NCI-H146 (cell line): Measurements from ENCODE around the gene STK24.

Source experiments
- DNase-seq: peaks from one replicate; lab custom pipeline; 2025; lab: John Stamatoyannopoulos, UW

The STK24 gene

DNA sequence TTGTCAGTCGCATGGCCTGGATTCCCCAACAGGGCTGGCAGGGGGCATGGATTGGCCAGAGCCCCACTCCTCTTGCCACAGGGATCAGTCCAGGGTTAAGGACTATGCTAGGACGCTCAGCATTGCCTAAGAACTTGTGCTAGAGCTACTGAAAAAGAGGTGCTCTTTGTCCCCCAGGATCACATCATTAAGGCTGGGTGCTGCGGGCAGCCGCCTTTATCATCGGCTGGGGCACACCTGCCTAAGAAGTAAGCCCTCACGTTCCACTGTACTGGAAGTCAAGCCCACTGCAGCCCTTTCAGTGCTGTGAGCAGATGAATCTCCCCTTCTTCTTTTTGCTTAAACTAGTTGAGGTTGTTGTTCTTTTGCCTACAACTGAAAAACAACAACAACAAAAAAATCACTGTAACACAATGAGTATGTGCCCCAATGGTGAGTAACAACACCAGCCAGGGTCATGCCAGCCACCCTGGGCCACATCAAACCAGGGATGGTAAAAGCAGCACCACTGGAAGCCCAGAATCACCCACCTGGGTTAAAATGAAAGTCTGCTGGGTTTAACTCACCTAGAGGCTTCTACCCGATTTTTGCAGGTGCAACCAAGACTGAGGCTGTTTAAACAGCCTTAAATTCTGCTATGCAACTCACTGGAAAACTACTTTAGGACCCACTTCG, 20.6 kb downstream of the STK24 start:
- DNase-seq = no peak

DNA sequence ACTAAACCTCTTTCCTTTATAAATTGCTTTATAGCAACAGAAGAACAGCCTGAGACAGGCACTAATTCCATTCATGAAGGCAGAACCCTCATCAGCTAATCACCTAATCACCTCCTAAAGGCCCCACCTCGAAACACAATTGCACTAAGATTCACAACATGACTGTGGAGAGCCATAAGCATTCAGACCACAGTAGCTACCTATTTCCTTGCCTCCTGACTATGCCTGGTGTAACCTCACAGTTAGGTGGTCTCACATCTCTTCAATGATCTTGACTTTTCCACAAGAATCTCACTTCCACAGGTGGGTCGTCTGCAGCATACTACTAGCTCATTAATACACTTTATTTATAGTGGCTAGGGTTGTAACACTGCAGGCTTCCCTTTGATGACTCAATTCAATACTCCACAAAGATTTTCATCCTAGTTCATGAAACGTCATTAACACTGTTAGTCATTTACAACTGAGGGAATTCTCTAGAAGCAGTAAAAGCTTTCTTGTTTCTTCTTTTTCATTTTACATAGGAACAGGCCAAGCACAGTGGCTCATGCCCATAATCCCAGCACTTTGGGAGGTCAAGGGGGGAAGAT, 27.1 kb downstream of the STK24 start:
- DNase-seq = no peak

DNA sequence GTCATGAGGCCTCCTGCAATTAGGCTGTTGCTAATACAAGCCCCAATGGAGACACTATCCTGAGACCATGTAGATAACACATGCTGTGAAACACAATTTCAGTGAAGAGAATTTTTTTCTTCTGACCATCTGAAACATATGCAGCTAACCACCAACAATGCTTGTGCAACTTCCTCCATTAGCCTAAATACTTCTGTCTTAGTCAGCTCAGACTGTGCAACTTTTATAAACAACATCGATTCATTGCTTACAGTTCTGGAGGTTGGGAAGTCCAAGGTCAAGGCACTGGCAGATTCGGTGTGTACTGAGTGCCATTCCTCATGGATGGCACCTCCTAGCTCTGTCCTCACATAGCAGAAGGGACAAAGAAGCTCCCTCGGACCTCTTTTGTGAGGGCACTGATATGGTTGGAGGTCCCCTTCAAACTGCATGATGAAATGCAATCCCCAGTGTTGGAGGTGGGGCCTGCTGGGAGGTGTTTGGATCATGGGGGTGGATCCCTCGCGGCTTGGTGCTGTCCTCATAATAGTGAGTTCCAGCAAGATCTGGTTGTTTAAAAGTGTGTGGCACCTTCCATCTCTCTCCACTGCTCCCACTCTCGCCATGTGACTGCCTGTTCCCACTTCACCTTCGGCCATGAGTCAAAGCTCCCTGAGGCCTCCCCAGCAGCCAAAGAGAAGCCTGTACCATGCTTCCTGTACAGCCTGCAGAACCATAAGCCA, 27.7 kb downstream of the STK24 start:
- no peak for DNase-seq

DNA sequence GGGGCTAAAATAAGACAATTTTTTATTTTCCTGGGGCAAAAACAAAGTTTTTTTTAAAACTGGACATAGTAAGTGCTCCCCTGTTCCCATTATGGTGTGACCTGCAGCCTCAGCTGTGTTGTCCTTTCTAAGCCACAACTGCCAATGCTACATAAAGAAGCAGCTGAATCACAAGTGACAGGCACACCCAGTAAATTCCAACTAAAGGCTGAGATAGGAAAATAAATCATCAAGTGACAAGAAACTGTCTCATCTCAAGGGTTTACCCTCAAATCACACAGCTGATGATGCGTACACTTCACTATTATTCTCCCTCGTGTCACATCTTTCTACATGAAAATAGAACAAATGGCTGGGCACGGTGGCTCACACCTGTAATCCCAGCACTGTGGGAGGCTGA, 28.7 kb downstream of the STK24 start:
- DNase-seq = no peak

DNA sequence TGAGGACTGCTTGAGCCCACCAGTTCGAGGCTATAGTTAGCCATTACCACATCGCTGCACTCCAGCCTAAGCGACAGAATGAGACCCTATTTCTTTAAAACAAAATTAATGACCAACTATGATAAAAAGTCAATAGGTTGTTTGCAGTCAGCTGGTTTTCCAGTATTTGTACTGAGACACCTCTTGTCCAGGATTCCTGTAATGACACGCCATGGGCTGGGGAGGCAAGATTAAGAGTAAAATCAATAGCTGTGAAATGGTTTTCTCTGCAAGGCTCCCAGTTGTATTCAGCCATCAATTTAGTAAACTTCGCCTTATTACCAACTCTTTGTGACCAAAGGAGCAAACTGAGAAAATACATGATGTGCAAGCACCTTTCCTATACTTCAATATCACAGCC, 29.5 kb downstream of the STK24 start:
- no peak for DNase-seq

DNA sequence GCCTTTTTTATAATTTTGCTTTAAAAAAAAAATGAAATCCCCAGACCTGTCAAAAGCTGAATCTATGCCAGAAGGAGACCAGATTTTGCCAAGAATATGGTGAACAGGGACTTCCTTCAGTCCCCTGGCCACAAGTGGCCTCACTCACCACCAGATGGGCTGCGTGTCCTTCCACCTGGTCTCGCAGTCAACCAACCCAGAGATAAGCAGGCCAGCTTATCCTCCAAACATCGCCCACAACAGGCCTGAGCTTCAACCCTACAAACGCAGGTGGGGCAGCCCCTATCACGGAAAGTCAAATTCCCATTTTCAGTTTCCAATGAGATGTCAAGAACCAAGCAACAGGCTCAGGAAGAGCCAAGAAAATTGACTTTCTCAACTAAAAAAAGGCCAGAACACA, 30.5 kb downstream of the STK24 start:
- DNase-seq = no peak

DNA sequence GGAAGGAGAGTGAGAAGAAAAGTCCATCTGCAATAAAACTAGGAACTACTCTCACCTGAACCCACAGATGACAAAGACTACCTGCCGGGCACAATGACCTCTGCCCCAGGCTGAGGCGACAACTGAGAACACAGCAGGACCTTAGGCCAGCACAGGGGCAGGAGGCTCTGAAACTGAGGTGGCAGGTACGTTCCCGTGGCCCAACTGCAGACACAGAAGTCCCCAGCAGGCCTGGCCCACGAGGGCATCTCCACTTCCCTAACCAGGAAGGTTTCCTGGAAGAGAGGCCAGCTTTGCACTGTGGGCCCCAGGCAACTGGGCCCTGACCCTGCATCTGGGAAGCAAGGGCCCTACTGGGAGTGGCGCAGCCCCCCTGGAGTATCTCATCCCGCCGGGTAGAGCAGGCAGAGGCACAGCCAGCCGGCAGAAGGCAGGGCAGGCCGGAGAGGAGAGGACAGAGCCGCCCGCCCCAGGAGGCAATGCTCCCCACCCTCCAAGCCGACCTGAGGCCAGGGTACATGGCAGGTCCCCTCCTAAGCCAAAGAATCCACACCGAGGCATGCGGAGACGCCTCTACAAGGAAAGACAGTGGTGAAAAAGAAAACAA, 32.7 kb downstream of the STK24 start:
- peak; percentile 48 for DNase-seq

DNA sequence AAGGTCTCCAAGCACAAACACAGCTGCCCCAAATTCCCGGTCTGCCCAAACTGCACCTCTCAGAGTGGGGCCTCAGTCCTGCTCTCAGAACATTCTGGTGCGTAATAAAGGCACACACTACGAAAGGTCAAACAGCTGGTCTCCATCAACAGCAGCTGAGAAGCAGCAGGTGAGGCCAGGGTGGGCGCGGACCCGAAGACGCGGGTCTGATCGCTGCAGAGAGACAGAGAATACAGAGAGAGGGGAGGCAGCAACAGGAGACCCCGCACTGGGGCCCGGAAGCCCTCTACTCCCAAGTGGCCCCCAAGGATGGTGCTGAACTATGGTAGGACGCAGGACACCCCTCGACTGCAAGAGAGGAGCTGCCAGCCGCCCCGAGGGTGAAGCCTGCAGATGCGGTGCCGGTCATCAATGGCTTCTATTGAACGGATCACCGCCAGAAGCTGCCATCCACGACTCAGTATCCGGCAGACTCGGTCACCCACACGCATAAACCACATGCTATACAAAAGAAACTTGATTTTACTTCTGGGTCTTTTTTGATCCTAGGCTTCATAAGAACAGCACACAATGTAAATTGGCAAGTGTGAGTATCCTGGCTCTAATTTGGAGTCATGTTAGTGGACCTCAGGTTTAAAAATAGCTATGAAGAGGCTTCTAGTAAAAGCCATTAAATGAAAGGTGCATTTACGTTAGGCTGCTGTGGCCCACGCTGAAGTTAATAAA, 33.4 kb downstream of the STK24 start:
- no peak for DNase-seq

DNA sequence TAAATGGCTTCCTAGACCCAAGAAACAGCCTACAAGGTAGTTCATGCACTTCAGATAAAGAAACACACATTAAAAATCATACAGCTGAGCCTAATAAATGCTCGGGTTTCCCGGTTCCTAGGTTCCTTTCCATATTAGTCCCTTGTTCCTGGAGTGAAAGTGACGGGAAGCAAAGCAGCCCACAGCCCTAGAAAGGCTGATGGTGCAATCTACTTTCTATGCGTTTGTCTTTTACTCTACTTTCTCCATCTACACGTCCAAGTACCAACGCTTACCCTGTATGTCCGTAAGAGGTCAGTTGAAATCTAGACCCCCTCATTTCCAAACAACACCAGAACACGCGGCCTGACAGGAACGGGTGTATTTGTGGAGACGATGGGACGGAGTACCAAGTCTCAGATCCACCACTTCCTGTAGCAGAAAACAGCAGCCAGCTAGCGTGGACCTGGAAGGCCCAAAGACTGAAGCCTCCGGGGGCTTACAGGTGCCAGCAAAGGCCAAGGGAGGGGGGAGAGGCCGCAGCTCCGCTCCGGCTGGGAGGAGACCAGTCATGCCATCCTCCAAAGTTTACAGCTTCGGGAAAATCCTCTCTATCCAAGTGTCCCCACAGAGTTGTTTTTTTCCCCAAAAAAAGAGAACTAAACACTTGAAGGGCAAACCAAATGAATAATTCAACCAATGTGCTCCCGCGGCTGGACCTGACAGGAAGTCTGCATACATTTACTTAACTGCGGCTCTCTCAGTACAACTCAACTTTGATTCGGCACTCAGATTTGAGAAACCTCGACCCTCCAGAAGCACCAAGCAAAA, 34.1 kb downstream of the STK24 start:
- DNase-seq = no peak

DNA sequence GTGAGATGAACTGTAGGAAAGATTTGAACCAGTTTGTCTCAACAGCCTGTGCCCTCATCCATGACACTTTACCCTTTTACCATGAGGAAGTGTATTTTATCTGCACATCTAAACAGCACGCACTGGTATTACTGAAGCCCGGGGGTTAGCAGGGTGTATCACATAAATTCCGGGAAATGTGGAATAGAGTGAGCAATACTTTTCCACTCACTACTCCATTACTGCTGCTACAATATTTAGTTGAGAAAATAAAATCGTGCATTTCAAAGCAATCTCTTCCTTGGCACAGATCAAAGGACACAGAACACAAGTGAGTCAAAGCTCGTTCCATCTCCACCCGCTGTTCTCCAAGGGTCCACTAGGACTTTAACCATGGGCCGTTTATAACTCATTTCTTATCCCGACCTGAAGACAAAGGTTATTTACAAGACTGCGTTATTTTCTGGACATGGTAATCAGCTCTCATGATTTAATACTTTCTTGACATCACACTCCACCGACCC, 35.2 kb downstream of the STK24 start:
- DNase-seq = no peak

DNA sequence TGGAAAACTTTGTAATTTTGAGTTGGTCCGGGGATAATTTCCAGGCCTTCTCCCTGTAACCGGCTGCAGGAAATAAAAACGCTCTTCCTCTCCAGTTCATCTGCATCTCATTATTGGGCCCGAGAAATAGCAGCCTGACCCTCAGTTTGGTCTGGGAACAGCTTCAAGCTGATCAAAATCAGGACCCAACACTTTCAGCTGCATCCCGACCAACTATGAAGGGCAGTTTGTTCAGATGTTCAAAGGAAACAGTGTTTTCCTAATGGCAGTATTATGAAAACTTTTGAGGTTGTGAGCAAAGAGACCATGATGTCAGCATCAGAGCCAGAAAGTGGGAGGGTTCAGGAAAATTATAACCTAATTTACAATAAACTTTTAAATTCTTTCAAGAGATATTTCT, 35.7 kb downstream of the STK24 start:
- no peak for DNase-seq

DNA sequence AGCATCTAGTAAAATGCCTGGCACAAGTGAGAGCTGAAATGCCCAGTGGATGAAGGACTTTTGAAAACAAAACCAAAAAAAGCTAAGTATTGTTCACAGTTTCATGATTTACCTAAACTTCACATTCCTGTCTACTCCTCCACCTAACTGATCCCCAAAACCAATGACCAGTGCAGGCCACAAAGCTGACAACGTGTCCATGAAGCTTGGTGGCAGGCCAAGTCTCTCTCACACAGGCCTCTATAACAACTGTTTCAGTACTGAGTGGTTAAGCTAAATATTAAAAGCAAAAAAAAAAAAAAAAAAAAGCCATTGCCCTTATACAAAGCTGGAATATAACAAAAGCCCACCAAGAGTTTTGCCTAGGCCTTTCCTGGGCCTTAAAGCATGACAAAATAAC, 36.4 kb downstream of the STK24 start:
- DNase-seq = no peak

DNA sequence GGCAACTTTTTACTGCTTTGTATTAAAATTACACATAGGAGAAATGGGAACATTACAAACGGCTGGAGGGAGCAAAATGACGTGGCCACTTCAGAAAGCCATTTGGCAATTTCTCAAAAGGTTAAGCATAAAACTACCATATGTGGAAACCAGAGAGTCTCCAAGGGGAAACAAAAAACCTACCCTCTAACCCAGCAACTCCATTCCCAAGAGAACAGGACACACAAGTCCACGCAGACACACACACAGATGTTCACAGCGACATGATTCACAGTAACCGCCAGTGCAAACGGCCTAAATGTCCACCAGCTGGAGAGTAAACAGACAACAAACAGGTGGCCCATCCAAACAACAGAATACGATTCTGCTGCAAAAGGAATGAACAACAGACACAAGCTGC, 37.2 kb downstream of the STK24 start:
- no peak for DNase-seq

DNA sequence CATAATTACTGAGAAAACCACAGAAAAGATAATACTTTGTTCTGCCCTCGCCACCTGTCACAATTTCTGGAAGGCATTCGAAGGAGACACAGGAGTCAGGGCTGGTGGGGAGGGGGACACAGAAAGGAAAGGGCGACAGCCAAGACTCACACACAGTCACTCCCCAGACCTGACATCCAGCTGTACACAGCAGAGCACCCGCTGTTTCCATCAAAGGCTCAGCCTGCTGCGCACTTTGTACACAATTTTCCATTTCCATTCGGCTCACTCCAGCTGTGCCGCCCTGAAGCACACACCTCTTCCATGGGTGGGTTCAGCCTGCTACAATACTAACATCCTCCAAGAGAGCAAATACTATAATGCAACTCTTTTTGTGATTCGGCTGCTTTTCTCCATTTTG, 38.0 kb downstream of the STK24 start:
- peak; percentile 75 for DNase-seq

DNA sequence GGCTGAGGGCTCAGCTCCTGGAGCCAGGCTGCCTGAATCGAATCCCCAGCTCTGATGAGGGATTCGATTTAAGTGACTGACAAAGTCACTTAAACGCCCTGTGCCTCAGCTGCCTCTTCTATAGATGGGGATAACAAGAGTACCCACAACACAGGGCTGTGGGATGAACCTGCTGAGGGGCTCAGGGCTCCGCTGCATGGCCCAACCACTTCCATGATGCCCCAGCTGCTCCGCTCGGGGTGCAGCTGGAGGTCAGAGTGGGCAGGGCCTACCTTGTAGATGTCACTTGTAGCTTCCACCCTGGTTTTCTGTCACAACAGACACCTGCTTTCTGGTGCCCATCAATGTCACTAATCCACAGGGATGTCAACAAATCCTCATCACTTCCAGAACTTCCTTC, 39.2 kb downstream of the STK24 start:
- no peak for DNase-seq

DNA sequence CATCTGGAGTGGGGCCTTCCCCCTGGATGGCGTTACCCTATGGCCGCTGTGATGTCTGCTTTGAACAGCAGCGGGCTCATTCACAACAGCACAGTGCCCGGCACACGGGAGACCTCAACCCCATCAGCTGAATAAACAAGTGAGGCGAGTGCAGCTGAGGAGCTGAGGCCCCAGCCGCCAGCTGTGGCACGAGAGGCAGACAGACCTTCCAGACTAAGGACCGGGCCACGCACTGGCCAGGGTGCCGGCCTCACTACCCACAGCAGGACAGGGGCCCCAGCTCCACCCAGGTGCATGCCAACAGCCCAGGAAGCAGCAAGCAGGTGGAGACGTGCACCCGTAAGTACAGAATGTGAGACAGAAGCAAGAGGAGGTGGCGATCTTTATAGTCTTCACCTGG, 39.6 kb downstream of the STK24 start:
- no peak for DNase-seq

DNA sequence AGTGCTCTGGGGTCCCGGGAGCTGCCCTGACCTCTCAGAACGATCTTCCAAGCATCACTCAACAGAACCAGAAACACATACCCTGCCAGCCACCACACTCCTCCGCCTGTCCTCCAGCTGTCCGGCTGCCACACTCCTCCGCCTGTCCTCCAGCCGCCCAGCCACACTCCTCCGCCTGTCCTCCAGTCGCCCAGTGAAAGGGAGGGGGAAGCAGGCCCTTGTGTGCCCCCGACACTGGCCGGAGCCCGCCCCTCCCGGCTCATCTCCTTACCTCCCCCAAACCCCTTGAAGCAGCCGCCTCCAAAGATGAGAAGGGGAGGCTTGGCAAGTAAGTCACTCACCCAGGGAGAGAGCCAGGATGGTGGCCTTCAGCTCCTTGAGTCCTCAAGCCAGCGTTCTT, 40.2 kb downstream of the STK24 start:
- DNase-seq = no peak

DNA sequence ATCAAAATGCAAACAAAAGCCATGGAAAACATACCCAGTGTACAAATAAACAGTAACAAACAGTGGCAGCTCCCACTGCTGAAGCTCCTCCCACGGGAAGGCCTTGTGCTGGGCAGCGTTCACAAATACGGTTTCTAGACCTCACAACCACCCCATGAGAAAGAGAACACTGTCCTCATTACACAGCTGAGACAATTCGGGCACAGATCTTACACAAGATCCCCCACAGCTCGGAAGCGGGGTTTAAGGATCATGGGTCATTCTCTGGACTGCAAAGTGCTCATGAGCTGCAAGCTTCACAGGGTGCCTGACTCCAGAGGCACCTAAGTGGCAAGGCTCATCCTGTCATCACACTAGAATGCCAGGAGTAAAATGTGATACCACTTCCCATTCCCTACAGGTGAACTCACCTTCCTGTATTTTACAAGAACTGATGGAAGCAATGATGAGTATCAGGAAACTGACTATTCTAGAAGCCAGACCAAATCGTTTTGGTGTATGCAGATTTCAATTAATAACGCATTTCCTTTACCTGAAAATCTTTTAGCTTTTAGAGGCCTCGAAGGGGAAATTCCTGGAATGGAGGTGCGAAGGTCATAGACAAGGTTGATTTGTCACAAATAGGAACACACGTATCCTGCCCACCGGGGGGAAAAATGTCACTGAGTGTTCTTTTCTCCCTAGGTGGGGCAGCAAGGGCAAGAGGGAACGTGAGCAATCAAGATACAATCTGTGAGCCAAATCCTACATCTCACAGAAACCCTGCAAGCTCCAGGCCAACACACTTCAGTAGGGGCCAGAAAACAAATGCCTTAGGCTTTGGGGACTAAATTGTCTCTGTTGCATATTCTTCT, 41.2 kb downstream of the STK24 start:
- DNase-seq = no peak

DNA sequence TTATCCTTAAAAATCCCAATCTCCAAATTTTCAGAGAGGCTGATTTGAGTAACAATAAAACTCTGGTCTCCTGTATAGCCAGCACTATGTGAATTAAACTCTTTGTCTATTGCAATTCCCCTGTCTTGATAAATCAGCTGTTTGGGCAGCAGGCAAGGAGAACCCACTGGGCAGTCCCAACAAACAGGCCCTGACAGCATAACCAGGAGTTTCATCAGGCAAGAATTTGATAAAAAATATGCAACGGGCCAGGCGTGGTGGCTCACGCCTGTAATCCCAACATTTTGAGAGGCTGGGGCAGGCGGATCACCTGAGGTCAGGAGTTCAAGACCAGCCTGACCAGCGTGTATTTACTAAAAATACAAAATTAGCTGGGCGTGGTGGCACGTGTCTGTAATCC, 42.1 kb downstream of the STK24 start:
- DNase-seq = no peak

DNA sequence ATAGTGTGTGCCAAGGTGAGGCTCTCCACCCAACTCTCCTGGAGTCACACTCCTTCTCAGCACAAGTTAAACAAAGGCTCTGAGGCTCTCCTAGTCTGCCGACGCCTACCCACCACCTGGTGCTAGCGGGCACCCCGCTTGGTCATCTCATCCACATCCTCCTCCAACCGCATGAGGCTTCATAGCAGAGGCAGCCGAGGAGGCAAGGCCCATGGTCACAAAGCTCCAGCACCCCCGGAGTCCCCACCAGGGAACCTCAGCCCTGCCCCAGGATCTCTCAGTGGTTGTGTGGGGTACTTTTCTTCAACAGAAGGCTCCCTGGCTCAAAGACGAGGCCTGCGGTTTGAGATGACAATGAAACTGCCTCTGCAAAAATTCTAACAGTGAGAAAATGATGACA, 43.0 kb downstream of the STK24 start:
- no peak for DNase-seq

DNA sequence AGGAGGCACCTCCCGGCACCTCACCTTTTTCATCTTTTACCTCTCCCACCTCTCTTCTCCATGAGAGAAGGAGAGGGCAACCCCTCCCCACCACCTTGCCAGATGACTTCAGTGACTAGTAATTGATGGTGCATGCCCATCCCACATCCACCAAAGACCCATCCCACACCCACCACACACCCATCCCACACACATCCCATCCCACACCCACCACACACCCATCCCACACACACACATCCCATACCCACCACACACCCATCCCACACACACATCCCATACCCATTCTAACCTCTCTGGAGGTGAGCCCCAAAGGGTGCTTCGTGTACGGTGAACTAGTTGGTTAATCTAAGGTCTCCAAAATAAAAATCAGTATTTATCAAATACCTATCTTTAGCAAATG, 44.7 kb downstream of the STK24 start:
- DNase-seq = no peak
